Cardiac fibroblast (primary cell): ENCODE measurements around the gene FOXN3.

Experiments
- DNase-seq, 2 donors: peaks; one replicate each; pipeline versions ENCODE4 v3.0.0 to v3.0.0-alpha.2; 2010; ENCODE audit warnings: low read depth in 2 of 2
- H3K4me3 ChIP-seq, 2 donors: replicated peaks in 1 of 2; 1 replicate in 1 of 2; 2 replicates in 1 of 2; pipeline ENCODE4 v1.5.1; 2011; ENCODE audit warnings: low read depth in 2 of 2, low read length in 2 of 2, mild to moderate bottlenecking in 2 of 2, moderate library complexity in 1 of 2
- CTCF ChIP-seq: IDR thresholded peaks from one replicate; pipeline ENCODE4 v1.5.1; 2011; ENCODE audit warnings: low read depth, mild to moderate bottlenecking, low read length, inconsistent platforms

The FOXN3 gene

GRCh38 chr14:89370781-89371180 is 46.3 kb downstream of the FOXN3 start:
- no peak for DNase-seq
- no peak overlapping the region for H3K4me3 ChIP-seq
- TF ChIP-seq CTCF: no peak

DNA sequence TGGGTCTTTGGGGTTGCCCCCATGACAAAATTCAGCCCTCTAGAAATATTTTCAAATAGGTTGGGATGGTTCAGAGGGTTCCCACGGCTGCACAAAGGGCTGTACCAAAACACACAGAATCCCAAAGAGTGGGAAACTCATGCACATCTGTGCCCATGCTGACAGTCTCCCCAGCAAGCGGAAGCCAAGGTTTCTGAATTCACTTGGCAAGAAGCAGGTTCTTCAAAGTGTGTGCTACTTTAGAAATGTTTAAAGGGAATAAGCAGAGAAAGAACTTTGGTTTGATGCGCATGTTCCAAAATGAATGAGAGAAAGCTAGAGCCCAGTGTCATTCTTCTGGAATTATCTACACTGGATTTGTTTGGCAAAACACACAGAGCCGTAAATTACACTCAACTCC is 46.7 kb downstream of the FOXN3 start:
- no peak overlapping the region for H3K4me3 ChIP-seq
- DNase-seq: no peak
- no peak for TF ChIP-seq CTCF

DNA sequence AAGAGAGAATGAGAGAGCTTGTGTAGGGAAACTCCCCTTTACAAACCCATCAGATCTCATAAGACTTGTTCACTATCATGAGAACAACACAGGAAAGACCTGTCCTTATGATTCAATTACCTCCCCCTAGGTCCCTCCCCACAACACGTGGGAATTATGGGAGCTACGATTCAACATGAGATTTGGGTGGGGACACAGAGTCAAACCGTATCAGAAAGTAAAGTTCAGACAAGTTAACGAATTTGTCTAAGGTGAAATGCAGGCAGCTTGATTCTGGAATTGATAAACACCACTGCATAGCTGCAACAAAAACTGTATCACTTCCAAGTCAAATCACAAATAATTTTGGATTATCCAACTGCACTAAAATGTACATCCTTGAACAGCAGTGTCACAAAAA is 47.4 kb downstream of the FOXN3 start:
- TF ChIP-seq CTCF: no peak
- DNase-seq: no peak
- H3K4me3 ChIP-seq: no peak overlapping the region

DNA sequence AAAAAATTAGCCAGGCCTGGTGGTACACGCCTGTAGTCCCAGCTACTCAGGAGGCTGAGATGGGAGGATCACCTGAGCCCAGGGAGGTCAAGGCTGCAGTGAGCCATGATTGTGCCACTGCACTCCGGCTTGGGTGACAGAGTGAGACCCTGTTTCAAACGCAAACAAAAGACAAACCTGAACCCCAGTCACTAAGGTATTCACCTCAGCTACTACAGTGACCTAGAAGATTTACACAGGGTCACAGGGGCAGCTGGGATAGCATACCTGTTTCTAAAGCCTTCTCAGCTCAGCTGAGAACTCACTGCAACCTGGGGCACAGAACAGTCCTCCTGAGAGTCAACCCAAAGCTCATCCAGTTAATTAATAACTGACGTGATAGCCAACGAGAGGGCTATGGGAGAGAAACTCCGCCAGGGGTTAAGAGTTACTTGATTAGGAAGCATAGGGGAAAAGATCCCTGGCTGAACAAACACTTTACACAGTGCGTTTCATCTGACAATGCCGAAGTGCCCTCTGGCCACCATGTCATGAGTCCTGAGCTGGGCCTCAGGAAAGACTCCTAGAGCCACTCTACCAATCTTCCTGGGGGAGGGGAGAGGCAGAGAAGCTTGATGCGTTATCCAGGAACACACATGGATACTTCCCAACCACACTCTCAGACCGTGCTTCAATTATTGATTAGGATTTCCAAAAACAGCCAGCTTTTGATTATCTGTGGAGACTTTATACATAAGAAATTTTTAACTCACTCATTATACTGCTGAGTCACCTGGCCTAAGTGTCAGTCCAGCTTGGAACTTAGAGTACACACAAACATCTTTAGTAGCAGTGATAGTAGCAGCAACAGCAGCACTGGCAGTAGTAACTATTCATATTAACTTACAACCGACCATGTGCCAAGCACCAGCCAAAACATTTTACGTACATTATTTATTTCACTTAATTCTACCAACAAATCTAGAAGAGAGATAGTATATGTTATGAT is 48.2 kb downstream of the FOXN3 start:
- DNase-seq: no peak
- no peak for TF ChIP-seq CTCF
- H3K4me3 ChIP-seq: no peak overlapping the region

DNA sequence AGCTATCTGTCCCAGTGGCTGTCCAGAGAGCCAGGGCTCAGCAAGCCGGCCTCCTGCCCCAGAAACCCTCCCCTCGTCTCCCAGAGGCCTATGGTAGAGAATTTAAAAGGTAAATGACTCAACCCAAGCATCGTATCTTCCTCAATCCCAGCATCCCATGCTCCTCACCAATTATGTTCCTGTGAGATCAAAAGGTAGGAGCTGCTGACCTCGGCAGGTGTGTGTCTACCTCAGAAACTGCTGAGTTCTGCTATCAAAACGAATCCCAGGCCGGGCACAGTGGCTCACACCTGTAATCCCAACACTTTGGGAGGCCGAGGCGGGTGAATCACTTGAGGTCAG is 49.3 kb downstream of the FOXN3 start:
- no peak for DNase-seq
- no peak overlapping the region for H3K4me3 ChIP-seq
- no peak for TF ChIP-seq CTCF

GRCh38 chr14:89366864-89367778 is 49.9 kb downstream of the FOXN3 start:
- peak in 1 of 2 donors; percentile 34 for DNase-seq
- no peak for TF ChIP-seq CTCF
- no peak overlapping the region for H3K4me3 ChIP-seq
